HEK293 (cell line): ENCODE data around the gene FOXO6.

ENCODE experiments used
- CTCF ChIA-PET: fragments of 350-600 bp; formaldehyde crosslinking; extraction: SDS; loops from one replicate; lab custom pipeline; 2021; ENCODE audit warnings: antibody characterized with exemption; lab: Yijun Ruan, JAX
- POLR2A ChIA-PET: fragments of 300-600 bp; formaldehyde crosslinking; extraction: SDS; loops from one replicate; lab custom pipeline; 2020; ENCODE audit warnings: antibody characterized with exemption, inconsistent platforms; lab: Yijun Ruan, JAX
- H3K27ac ChIP-seq: fragments of 200-500 bp; sonication (Bioruptor generic); 2 replicates; pipeline ENCODE4 v1.5.1; 2014; ENCODE audit warnings: low read depth, low read length, control low read depth, inconsistent platforms; ENCODE audit errors: extremely low read depth
- H3K36me3 ChIP-seq, 2 experiments: fragments of 200-500 bp in 1 of 2; sonication (Bioruptor generic) in 1 of 2; 1 replicate in 1 of 2; 2 replicates in 1 of 2; pipeline ENCODE4 v1.5.1; 2014 to 2017; ENCODE audit warnings: inconsistent platforms in 2 of 2, low read length in 2 of 2; ENCODE audit not compliant: control insufficient read depth in 2 of 2, insufficient read depth in 1 of 2
- H3K4me1 ChIP-seq: fragments of 200-500 bp; sonication (Bioruptor generic); 2 replicates; pipeline ENCODE4 v1.5.1; 2014; ENCODE audit warnings: mild to moderate bottlenecking, low read length, inconsistent platforms; ENCODE audit not compliant: control insufficient read depth, insufficient read depth
- H3K4me3 ChIP-seq: 2 replicates; pipeline ENCODE4 v1.5.1; 2011; ENCODE audit warnings: low read depth, mild to moderate bottlenecking, control low read depth, low read length, moderate library complexity
- H3K9me3 ChIP-seq: fragments of 200-500 bp; sonication (Bioruptor generic); 2 replicates; pipeline ENCODE4 v1.5.1; 2014; ENCODE audit warnings: low read depth, low read length, inconsistent platforms; ENCODE audit not compliant: control insufficient read depth, insufficient read depth
- BCL11A ChIP-seq: fragments of 450-650 bp; formaldehyde crosslinking; IDR thresholded peaks from 2 replicates; pipeline ENCODE4 v1.5.1; 2016; ENCODE audit warnings: low read depth, missing biosample characterization, missing genetic modification characterization
- BCL6B ChIP-seq: fragments of 450-650 bp; formaldehyde crosslinking; IDR thresholded peaks from 2 replicates; pipeline ENCODE4 v1.5.1; 2017; ENCODE audit warnings: missing biosample characterization, missing genetic modification characterization
- HOXA7 ChIP-seq: sonication (generic); formaldehyde crosslinking; IDR thresholded peaks from 2 replicates; pipeline ENCODE4 v1.8.1; 2022; ENCODE audit warnings: missing genetic modification reagents, borderline replicate concordance
- KLF17 ChIP-seq: fragments of 450-650 bp; formaldehyde crosslinking; IDR thresholded peaks from 2 replicates; pipeline ENCODE4 v1.5.1; 2016; ENCODE audit warnings: missing biosample characterization, missing genetic modification characterization
- RBAK ChIP-seq: fragments of 450-650 bp; formaldehyde crosslinking; IDR thresholded peaks from 2 replicates; pipeline ENCODE4 v1.5.1; 2016; ENCODE audit warnings: missing biosample characterization, missing genetic modification characterization
- SETDB1 ChIP-seq: IDR thresholded peaks from one replicate; pipeline ENCODE4 v1.6.1; 2017; ENCODE audit warnings: mild to moderate bottlenecking, low read length, moderate library complexity, mixed read lengths; ENCODE audit not compliant: insufficient read length
- SP3 ChIP-seq: fragments of 450-650 bp; formaldehyde crosslinking; IDR thresholded peaks from 2 replicates; pipeline ENCODE4 v1.5.1; 2016; ENCODE audit warnings: missing biosample characterization, missing genetic modification characterization
- ZFHX2 ChIP-seq: fragments of 450-650 bp; formaldehyde crosslinking; conservative IDR thresholded peaks from 2 replicates; pipeline ENCODE4 v1.5.1; 2016; ENCODE audit warnings: missing biosample characterization, missing genetic modification characterization
- ZIC2 ChIP-seq: fragments of 450-650 bp; formaldehyde crosslinking; IDR thresholded peaks from 2 replicates; pipeline ENCODE4 v1.5.1; 2016; ENCODE audit warnings: missing biosample characterization, missing genetic modification characterization
- ZNF114 ChIP-seq: fragments of 450-650 bp; formaldehyde crosslinking; IDR thresholded peaks from 2 replicates; pipeline ENCODE4 v1.5.0; 2017; ENCODE audit warnings: missing biosample characterization, missing genetic modification characterization
- ZNF155 ChIP-seq: fragments of 450-650 bp; formaldehyde crosslinking; IDR thresholded peaks from 2 replicates; pipeline ENCODE4 v1.5.1; 2016; ENCODE audit warnings: missing biosample characterization, missing genetic modification characterization
- ZNF16 ChIP-seq: fragments of 450-650 bp; formaldehyde crosslinking; IDR thresholded peaks from 2 replicates; pipeline ENCODE4 v1.5.1; 2016; ENCODE audit warnings: low read depth, missing biosample characterization, missing genetic modification characterization
- ZNF169 ChIP-seq: fragments of 450-650 bp; formaldehyde crosslinking; IDR thresholded peaks from 2 replicates; pipeline ENCODE4 v1.5.1; 2016; ENCODE audit warnings: missing biosample characterization, missing genetic modification characterization
- ZNF214 ChIP-seq: fragments of 450-650 bp; formaldehyde crosslinking; IDR thresholded peaks from 2 replicates; pipeline ENCODE4 v1.5.1; 2017; ENCODE audit warnings: missing biosample characterization, mild to moderate bottlenecking, missing genetic modification characterization, borderline replicate concordance
- ZNF362 ChIP-seq: fragments of 450-650 bp; formaldehyde crosslinking; IDR thresholded peaks from 2 replicates; pipeline ENCODE4 v1.5.1; 2016; ENCODE audit warnings: missing biosample characterization, missing genetic modification characterization
- ZNF501 ChIP-seq: fragments of 450-650 bp; formaldehyde crosslinking; IDR thresholded peaks from 2 replicates; pipeline ENCODE4 v1.5.1; 2016; ENCODE audit warnings: missing biosample characterization, missing genetic modification characterization
- ZNF548 ChIP-seq: fragments of 450-650 bp; formaldehyde crosslinking; IDR thresholded peaks from 2 replicates; pipeline ENCODE4 v1.5.1; 2016; ENCODE audit warnings: missing biosample characterization, missing genetic modification characterization
- ZNF626 ChIP-seq: fragments of 450-650 bp; sonication (Bioruptor Pico); formaldehyde crosslinking; IDR thresholded peaks from 2 replicates; pipeline ENCODE4 v1.5.1; 2018; ENCODE audit warnings: missing biosample characterization, missing genetic modification characterization, inconsistent platforms
- ZNF701 ChIP-seq: fragments of 450-650 bp; formaldehyde crosslinking; IDR thresholded peaks from 2 replicates; pipeline ENCODE4 v1.5.1; 2016; ENCODE audit warnings: missing biosample characterization, missing genetic modification characterization
- ZNF747 ChIP-seq: fragments of 450-650 bp; formaldehyde crosslinking; IDR thresholded peaks from 2 replicates; pipeline ENCODE4 v1.5.1; 2016; ENCODE audit warnings: missing biosample characterization, missing genetic modification characterization
- ZSCAN5A ChIP-seq: fragments of 450-650 bp; formaldehyde crosslinking; IDR thresholded peaks from 2 replicates; pipeline ENCODE4 v1.5.1; 2016; ENCODE audit warnings: missing biosample characterization, missing genetic modification characterization

The FOXO6 gene

GRCh38 chr1:41399145-41399795 lies 38.0 kb downstream of the FOXO6 start:
- peak; percentile 32; the same call in 1 of the 2 replicates for TF ChIP-seq ZIC2 (tag by site-specific recombination)
- no peak for TF ChIP-seq ZNF16 (tag by site-specific recombination)
- no peak for TF ChIP-seq HOXA7
- TF ChIP-seq ZNF155 (tag by site-specific recombination), result no peak
- no peak for TF ChIP-seq ZNF214 (tag by site-specific recombination)
- TF ChIP-seq, all 188 proteins: peak for 1
- Histone ChIP-seq H3K4me3 (no peak overlapping the region), H3K4me1 (no peaks in the 10 kb centered on the region), H3K27ac (no peak overlapping the region), H3K36me3 (no peaks in the 10 kb centered on the region), H3K9me3 (no peaks in the 10 kb centered on the region)
- CTCF ChIA-PET, result no interaction called here
- POLR2A ChIA-PET, result no interaction called here

- no peaks in the 10 kb centered on the region for H3K9me3 ChIP-seq
- no peak overlapping the region for H3K27ac ChIP-seq
- H3K4me3 ChIP-seq, result no peak overlapping the region
- no peaks in the 10 kb centered on the region for H3K4me1 ChIP-seq
- POLR2A ChIA-PET, result no interaction called here
- CTCF ChIA-PET, result no interaction called here
- H3K36me3 ChIP-seq, result no peaks in the 10 kb centered on the region
- TF ChIP-seq RBAK (tag by site-specific recombination), result peak; percentile 97
- peak; percentile 62 for TF ChIP-seq SETDB1
- no peak for TF ChIP-seq KLF17 (tag by site-specific recombination)
- TF ChIP-seq ZNF701 (tag by site-specific recombination), result no peak
- no peak for TF ChIP-seq ZNF747 (tag by site-specific recombination)
Observed at GRCh38 chr1:41400225-41400624, 39.0 kb downstream of the FOXO6 start.

- ChIA-PET POLR2A (interaction anchor here (0.6 kb wide), 1 partner anchor 1650 kb away, joined by 3 read pairs; no protein-coding TSS in a partner anchor), CTCF (interaction anchor here (0.6 to 1.4 kb wide), 2 partner anchors 16 to 37 kb away, joined by 3 to 4 read pairs; no protein-coding TSS in a partner anchor)
- TF ChIP-seq ZNF501 (tag by site-specific recombination), result no peak
- TF ChIP-seq ZNF747 (tag by site-specific recombination), result no peak
- no peak for TF ChIP-seq ZNF114
- TF ChIP-seq ZNF169 (tag by site-specific recombination), result no peak
- Histone ChIP-seq H3K4me3 (no peak overlapping the region), H3K27ac (no peak overlapping the region), H3K4me1 (no peaks in the 10 kb centered on the region), H3K9me3 (no peaks in the 10 kb centered on the region), H3K36me3 (no peaks in the 10 kb centered on the region)
Observed at GRCh38 chr1:41401899-41402298, 40.7 kb downstream of the FOXO6 start.

GRCh38 chr1:41404308-41404761 lies 43.1 kb downstream of the FOXO6 start:
- POLR2A ChIA-PET, result interaction anchor here (1.2 kb wide), 1 partner anchor 44 kb away, joined by 3 read pairs; the partner anchor contains the start of gene FOXO6
- CTCF ChIA-PET, result interaction anchor here (0.6 to 1.7 kb wide), 8 partner anchors 12 to 258 kb away, joined by 3 to 7 read pairs (median 3); partner anchors contain the start of gene FOXO6
- Histone ChIP-seq H3K4me1 (no peaks in the 10 kb centered on the region), H3K4me3 (no peak overlapping the region), H3K9me3 (no peaks in the 10 kb centered on the region), H3K27ac (no peak overlapping the region), H3K36me3 (no peaks in the 10 kb centered on the region)
- TF ChIP-seq ZNF548 (tag by site-specific recombination), result no peak
- TF ChIP-seq ZNF626 (tag by site-specific recombination), result no peak
- TF ChIP-seq ZNF501 (tag by site-specific recombination), result no peak
- TF ChIP-seq SP3 (tag by site-specific recombination), result 0 out of 2 replicates have a peak, but pooled peaks have one; percentile 24
- TF ChIP-seq ZFHX2 (tag by site-specific recombination), result peak; percentile 21; the same call in 1 of the 2 replicates
- 0 out of 2 replicates have a peak, but pooled peaks have one; percentile 29 for TF ChIP-seq KLF17 (tag by site-specific recombination)
- no peak for TF ChIP-seq ZSCAN5A (tag by site-specific recombination)
- TF ChIP-seq BCL11A, result no peak
- TF ChIP-seq ZNF362 (tag by site-specific recombination), result no peak
- no peak for TF ChIP-seq BCL6B (tag by site-specific recombination)
